Calu3 (cell line): ENCODE data around the gene CYTH4. TPM values are rescaled to one million over a fixed set of nuclear protein-coding genes. Genes with fewer than 3 reads are reported as not detected.

Source experiments
- BruUV-seq: library from RNA; stranded (reverse); fragments of 400-500 nt; replicated peaks from 2 replicates; lab custom pipeline; 2021; lab: Mats Ljungman, UMichigan
- CTCF ChIA-PET: fragments of 300-600 bp; sonication (Branson Sonifier 250); formaldehyde crosslinking; loops from one replicate; lab custom pipeline; 2022; ENCODE audit warnings: antibody characterized with exemption; lab: Charles Lee
- DNase-seq: peaks from one replicate; pipeline ENCODE4 v3.0.0; 2022
- H3K27ac Mint-ChIP-seq: one replicate; pipeline ENCODE4 v1.8.0; 2022; ENCODE audit warnings: mixed read lengths; ENCODE audit not compliant: unreplicated experiment
- H3K27me3 Mint-ChIP-seq: one replicate; pipeline ENCODE4 v1.8.0; 2022; ENCODE audit warnings: mixed read lengths; ENCODE audit not compliant: unreplicated experiment
- H3K36me3 Mint-ChIP-seq: one replicate; pipeline ENCODE4 v1.8.0; 2022; ENCODE audit warnings: mild to moderate bottlenecking, moderate library complexity, mixed read lengths; ENCODE audit not compliant: insufficient read depth, unreplicated experiment
- H3K4me1 Mint-ChIP-seq: one replicate; pipeline ENCODE4 v1.8.0; 2022; ENCODE audit warnings: mild to moderate bottlenecking, low read depth, mixed read lengths; ENCODE audit not compliant: unreplicated experiment
- H3K4me3 Mint-ChIP-seq: one replicate; pipeline ENCODE4 v1.8.0; 2022; ENCODE audit warnings: mild to moderate bottlenecking, low read depth, moderate library complexity, mixed read lengths; ENCODE audit not compliant: unreplicated experiment
- H3K9me3 Mint-ChIP-seq: one replicate; pipeline ENCODE4 v1.8.0; 2022; ENCODE audit warnings: low read depth, mixed read lengths; ENCODE audit not compliant: unreplicated experiment
- intact Hi-C: fragments of 100-400 bp; cut with micrococcal nuclease; formaldehyde crosslinking; loops from one replicate; pipeline ENCODE4 v1.10.0; 2022; ENCODE audit not compliant: unreplicated experiment
- total RNA-seq: library from RNA; stranded (reverse); gene quantifications from 2 replicates; pipeline ENCODE4 v1.2.3, GENCODE V29; 2022
- TF ChIP-seq, protein P1 (sequence below): fragments of 200-600 bp; IDR thresholded peaks from one replicate; pipeline ENCODE4 v1.8.0; 2022; ENCODE audit warnings: antibody characterized with exemption; ENCODE audit not compliant: unreplicated experiment

The CYTH4 gene
- total RNA-seq, 1 experiment from 2014 or later = 0.38 TPM

DNA sequence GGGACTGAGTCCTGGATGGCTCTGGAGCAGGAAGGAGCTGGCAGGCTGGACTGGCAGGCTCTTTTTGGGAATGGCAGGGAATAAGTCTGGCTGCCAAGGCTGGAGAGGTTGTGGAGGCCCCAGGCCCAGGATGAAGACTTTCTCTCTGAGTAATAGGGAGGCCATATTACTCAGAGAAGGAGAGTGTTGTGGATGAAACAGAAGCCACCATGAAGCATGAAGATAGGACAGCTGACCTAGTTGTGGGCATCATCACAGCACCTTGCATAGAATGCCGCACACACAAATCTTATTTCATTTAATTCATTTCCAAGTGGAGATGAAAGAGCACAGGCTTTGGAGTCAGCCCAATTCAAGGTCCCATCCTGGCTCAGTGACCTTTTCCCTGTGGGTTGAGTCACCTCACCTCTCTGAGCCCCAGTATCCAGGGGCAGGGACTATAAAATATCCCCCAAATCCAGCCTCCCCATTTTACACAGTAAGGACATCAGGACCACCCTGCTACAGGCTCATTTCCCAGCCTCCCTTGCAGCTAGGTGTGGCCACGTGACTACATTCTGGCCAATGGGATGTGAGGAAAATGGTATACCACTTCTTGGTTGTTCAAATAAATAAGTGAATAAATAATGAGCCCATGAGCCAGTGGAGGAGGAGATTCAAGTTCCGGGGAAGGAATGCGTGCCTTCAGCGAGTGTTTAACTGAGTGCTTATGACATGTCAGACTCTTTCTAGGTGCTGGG, 9.4 kb downstream of the CYTH4 start:
- H3K4me3 Mint-ChIP-seq = no peak overlapping the region
- H3K27ac Mint-ChIP-seq = no peak overlapping the region
- no peaks in the 10 kb centered on the region for H3K9me3 Mint-ChIP-seq
- TF ChIP-seq, protein P1, sequence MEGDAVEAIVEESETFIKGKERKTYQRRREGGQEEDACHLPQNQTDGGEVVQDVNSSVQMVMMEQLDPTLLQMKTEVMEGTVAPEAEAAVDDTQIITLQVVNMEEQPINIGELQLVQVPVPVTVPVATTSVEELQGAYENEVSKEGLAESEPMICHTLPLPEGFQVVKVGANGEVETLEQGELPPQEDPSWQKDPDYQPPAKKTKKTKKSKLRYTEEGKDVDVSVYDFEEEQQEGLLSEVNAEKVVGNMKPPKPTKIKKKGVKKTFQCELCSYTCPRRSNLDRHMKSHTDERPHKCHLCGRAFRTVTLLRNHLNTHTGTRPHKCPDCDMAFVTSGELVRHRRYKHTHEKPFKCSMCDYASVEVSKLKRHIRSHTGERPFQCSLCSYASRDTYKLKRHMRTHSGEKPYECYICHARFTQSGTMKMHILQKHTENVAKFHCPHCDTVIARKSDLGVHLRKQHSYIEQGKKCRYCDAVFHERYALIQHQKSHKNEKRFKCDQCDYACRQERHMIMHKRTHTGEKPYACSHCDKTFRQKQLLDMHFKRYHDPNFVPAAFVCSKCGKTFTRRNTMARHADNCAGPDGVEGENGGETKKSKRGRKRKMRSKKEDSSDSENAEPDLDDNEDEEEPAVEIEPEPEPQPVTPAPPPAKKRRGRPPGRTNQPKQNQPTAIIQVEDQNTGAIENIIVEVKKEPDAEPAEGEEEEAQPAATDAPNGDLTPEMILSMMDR = no peak
- H3K36me3 Mint-ChIP-seq = peaks cover 6% of the 10 kb centered on the region
- no peak for DNase-seq
- BruUV-seq = no TSS peak
- peaks cover 24% of the 10 kb centered on the region for H3K27me3 Mint-ChIP-seq
- intact Hi-C loops = no loop called here
- H3K4me1 Mint-ChIP-seq = peaks cover 5% of the 10 kb centered on the region
- CTCF ChIA-PET = interaction anchor here (1.1 kb wide), 1 partner anchor 16 kb away, joined by 3 read pairs; no protein-coding TSS in a partner anchor

DNA sequence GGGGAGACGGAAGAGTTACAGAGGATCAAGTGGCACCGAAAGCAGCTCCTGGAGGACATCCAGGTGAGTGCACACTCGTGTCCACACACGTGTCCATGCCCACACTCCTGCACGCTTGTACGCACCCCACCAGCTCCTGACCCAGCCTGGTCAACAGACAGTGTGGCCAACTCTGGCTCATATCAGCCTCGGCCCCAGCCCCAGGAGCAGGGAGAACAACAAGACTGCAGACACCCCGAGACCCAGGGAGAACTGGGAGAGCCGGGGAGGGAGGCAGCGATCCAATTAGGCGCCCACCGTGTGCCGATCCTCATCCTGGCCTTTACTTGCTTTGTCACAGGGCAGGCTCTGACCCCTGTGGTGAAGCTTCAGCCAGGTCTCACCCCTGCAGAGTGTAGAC, 10.3 kb downstream of the CYTH4 start:
- CTCF ChIA-PET = no interaction called here
- TF ChIP-seq, protein P1 = no peak
- H3K9me3 Mint-ChIP-seq = no peaks in the 10 kb centered on the region
- H3K36me3 Mint-ChIP-seq = peaks cover 6% of the 10 kb centered on the region
- H3K27ac Mint-ChIP-seq = no peak overlapping the region
- peaks cover 5% of the 10 kb centered on the region for H3K4me1 Mint-ChIP-seq
- intact Hi-C loops = no loop called here
- BruUV-seq = no TSS peak
- H3K4me3 Mint-ChIP-seq = no peak overlapping the region
- no peak for DNase-seq
- H3K27me3 Mint-ChIP-seq = peaks cover 15% of the 10 kb centered on the region

DNA sequence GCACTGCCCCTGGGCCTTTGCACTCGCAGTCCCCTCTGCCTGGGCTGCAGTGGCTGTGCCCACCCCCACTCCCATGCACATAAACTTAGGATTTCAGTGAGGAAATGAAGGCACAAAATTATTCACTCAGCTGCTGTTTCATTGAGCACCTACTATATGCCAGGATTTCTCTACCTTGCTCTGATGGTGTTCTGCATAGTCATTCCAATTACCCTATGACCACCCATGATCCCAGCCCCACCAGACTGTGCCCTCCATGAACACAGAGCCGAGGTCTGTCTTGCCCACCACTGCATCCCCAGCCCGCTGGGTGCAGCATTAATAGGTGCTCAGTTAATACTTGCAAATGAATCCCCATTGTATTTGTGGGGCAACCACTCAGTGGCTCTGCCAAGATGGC, 10.9 kb downstream of the CYTH4 start:
- peaks cover 6% of the 10 kb centered on the region for H3K36me3 Mint-ChIP-seq
- BruUV-seq = no TSS peak
- no peak overlapping the region for H3K27ac Mint-ChIP-seq
- H3K4me3 Mint-ChIP-seq = no peak overlapping the region
- intact Hi-C loops = no loop called here
- TF ChIP-seq, protein P1 = no peak
- CTCF ChIA-PET = no interaction called here
- H3K27me3 Mint-ChIP-seq = peaks cover 10% of the 10 kb centered on the region
- H3K4me1 Mint-ChIP-seq = peaks cover 5% of the 10 kb centered on the region
- DNase-seq = no peak
- H3K9me3 Mint-ChIP-seq = no peaks in the 10 kb centered on the region

DNA sequence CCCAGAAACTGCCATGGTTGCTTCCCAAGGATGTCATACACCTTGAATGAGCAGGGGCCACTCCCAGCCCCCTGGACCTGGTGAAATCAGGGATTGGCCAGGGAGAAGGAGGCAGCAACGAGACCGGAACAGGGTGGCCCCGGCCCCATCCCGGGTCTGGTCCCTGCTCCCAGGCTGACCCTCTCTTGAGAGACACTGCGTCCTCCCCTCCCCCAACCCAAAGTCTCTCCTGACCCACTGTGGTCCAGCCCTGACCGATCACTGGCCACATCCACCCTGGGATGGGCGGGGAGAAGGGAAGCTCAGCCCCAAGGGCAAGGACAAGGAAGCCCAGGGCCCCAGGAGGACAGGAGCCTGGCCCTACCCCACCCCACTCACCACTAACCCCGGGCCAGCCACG, 12.4 kb downstream of the CYTH4 start:
- CTCF ChIA-PET = no interaction called here
- peaks cover 5% of the 10 kb centered on the region for H3K4me1 Mint-ChIP-seq
- intact Hi-C loops = no loop called here
- peaks cover 10% of the 10 kb centered on the region for H3K27me3 Mint-ChIP-seq
- H3K9me3 Mint-ChIP-seq = no peaks in the 10 kb centered on the region
- no peak overlapping the region for H3K4me3 Mint-ChIP-seq
- no peak overlapping the region for H3K27ac Mint-ChIP-seq
- TF ChIP-seq, protein P1 = no peak
- BruUV-seq = no TSS peak
- no peak for DNase-seq
- peaks cover 6% of the 10 kb centered on the region for H3K36me3 Mint-ChIP-seq
